ENCODE results near the gene NCAPH2.

DNA sequence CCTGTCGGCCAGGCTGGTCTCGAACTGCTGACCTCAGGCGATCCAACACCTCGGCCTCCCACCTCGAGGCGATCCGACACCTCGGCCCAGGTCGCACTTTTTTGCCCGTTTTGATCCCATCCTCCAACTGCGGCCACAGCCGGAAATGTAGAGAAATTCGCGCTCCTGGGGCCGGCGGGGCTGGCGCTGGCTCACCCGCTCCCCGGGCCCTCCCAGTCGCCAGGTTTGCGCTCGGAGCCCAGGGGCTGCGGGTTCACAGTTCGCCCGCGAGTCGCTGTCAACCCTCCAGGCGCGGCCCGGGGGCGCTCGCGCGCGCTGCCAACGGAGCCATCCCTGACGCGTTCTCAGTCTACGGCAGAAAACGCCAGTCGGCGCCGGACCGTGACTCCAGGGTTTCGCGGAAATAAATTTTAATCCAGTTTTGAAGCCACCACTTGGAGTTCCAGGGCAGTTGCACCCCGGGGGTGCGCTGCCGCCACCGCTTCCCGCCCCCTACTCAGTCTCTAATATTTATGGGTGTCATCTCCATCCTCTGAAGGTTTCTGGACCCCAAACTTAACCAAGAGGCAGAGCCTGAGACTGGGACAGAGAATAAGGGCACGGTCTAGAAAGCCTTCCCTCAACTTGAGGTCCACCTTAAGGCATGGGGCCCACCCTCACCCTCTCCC is 36.2 kb downstream of the NCAPH2 start:
- TF ChIP-seq BACH2 (CRISPR knock-in tag; IDR thresholded peaks at IDR 0.05; ENCODE audit: borderline replicate concordance): no peak
- TF ChIP-seq OSR1 (CRISPR knock-in tag; IDR thresholded peaks at IDR 0.05): no peak

Measured in SK-N-SH treated with all-trans-retinoic acid at 6 μM for 48 hours (cell line).